Astrocyte of the hippocampus (primary cell): Measurements from ENCODE around the gene MRPS18C.
"Not testable (repeated sequence)": the region's sequence is repeated elsewhere in the genome, so short reads cannot be mapped to it uniquely, and the experiment has no call there.

Source experiments
- DNase-seq: peaks from one replicate; pipeline ENCODE4 v3.0.0; 2011; ENCODE audit warnings: low read depth, low spot score

The MRPS18C gene

DNA sequence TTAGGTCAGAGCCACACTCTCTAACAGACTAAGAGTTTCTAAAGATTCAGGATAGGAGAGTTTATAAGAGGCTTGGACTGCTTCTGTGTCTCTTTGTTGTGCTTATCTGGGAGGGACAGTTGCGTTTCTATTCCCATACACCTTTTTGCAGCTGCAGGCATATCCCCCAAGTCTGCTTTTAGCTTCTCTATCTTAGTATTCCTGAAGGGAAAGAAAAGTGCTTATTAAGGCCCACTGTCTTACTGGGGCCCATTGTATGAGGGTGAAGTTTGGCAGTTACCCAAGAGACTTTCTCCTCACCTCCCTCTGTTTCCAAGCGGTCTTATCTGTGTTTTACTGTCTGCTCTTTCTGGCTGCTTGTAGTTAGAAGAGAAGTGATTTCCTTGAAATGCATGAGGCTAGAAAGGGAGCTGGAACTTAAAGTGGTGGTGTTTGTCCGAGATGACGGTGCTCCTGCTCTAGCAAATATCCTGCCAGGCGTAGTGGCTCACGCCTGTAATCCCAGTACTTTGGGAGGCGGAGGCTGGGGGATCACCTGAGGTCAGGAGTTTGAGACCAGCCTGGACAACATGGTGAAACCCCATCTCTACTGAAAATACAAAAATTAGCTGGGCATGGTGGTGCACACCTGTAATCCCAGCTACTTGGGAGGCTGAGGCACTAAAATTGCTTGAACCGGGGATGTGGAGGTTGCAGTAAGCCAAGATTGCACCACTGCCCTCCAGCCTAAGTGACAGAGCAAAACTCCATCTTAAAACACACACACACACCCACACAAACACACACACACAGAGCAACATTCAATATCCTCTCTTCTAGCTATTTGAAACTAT, 40.4 kb downstream of the MRPS18C start:
- not testable (repeated sequence) for DNase-seq

DNA sequence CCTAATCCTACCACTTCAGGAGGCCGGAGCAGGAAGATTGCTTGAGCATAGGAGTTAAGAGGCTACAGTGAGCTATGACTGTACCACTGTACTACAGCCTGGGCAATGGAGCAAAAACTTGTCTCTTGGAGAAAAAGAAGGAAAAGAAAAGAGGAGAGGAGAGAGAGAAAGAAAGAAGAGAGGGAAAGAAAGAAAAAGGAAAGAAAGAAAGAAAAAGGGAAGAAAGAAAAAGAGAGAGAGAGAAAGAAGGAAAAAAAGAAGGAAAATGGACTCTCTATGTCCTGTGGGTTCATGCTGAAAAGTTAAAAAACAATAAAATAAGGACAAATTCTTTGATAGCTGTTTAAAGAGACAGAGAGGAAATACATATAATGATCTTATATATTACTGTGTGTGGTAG, 42.3 kb downstream of the MRPS18C start:
- no peak for DNase-seq

DNA sequence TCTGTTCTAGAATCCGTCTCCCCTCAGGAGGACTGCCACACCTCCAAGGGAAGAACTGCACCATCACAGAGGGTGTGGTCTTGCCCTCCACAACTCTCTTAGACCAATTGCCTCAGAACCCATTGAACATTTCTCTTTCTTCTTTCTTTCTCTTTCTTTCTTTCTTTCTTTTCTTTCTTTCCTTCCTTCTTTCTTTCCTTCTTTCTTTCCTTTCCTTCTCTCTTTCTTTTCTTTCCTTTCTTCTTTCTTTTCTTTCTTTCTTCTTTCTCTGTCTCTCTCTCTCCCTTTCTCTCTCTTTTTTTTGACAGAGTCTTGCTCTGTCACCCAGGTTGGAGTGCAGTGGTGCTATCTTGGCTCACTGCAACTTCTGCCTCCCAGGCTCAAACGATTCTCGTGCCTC, 45.8 kb downstream of the MRPS18C start:
- DNase-seq: not testable (repeated sequence)

DNA sequence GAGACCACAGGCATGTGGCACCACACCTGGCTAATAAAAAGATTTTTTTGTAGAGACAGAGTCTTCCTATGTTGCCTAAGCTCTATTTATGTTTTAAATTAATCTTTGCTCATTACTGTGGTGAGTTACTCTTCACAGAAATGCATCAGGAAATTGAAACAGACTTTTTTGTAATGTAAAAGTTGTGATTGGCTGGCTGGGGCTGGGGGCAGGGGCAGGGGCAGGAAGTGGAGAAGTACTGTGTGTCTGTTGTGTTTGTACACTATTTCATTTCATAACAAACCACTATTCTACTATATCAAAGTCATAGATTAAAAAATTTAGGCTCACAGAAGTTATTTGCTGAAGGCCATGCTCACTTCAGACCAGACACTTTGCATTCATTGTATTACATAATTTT, 48.1 kb downstream of the MRPS18C start:
- no peak for DNase-seq

DNA sequence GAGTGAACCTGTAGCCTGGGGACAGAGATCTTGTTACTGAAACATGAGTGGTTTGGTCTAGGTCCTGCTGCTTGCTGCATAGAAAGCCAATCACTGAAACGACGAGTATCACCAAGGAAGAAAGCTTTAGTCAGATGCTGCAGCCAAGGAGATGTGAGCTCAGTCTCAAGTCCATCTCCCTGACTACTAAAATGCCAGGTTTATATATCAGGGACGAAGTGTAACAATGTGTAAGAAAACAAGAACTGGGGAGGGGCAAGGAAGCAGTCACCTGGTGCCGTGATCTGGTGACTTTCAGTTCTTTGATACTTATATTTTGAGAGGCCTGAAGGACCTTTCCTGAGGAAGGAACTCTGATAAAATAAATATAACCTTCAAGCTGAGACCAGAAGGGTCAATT, 48.6 kb downstream of the MRPS18C start:
- DNase-seq: no peak

DNA sequence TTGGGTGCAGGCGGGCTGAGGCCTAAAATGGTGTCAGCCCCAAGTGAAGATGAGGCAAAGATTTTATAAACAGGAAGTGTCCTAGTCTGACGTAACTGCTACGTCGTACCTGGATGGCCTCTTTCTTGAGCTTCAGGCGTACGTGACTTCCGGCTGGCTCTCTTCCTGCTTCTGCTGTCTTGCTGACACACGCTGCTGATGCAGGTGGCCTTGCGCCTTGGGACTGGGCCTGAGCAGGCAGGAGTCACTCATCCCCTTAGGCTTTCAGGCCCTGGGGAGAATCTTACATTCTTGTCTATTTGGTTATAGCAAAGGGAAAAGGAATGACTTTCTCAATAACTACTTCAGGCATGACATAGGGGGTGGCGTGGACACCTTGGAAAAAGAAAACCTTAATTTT, 49.1 kb downstream of the MRPS18C start:
- DNase-seq: no peak

DNA sequence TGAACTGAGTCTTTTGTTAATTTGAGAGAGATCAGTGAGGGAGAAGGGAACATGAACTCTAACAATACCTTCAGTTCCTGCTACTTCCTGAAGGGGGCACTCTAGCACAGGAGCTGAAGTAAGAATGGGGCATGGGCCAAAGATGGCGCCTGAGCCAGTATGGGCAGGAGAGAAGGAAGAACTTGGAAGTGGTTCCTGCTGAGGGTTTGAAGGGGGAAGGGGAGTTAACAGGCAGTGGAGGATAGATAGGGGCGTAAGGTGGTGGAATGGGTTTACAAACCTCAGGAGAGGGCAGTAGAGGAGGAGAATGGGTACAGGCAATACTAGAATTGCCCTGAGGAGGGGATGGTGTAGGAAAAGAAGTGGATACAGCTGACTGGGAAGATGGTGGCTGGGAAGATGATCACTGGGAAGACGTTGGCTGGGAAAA, 53.3 kb downstream of the MRPS18C start:
- peak; percentile 56 for DNase-seq

DNA sequence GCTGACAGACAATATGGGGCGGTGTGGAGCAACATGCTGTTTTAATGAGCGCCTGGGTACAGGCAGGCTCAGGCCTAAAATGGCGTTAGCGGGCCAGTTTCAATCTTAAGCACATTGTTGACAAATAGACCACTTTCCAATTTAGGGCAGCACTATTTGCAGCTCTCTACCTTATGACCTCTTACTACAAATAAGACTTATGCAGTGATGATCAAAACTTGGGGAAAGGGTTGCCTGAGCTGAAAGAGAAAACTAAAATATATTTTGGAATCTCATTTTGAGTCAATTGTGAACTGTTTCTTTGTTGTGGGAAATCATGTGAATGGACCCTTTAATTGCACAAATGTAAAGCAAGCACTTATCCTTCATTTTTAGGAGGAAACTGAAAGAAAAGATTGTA, 54.6 kb downstream of the MRPS18C start:
- DNase-seq: no peak
